Natural killer cell (primary cell): ENCODE results near the gene MYLK4. TPM values are rescaled to one million over a fixed set of nuclear protein-coding genes. Genes with fewer than 3 reads are reported as not detected.

Experiments
- ATAC-seq, 3 donors: fragments of 150-1000 bp in 2 of 3; fragments of 200-7000 bp in 1 of 3; cut with Tn5 transposase; 1 replicate in 1 of 3; 2 replicates in 2 of 3; pipeline ENCODE4 v1.10.0; 2021; ENCODE audit warnings: mild to moderate bottlenecking in 2 of 3, moderate library complexity in 2 of 3
- DNase-seq, 2 donors: peaks; one replicate each; pipeline versions ENCODE4 v3.0.0 to v3.0.0-alpha.2; 2013 to 2021; ENCODE audit warnings: mixed read lengths in 1 of 2
- H3K27ac ChIP-seq: one replicate; pipeline ENCODE4 v1.5.1; 2013; ENCODE audit warnings: mild to moderate bottlenecking, low read length
- H3K27me3 ChIP-seq: one replicate; pipeline ENCODE4 v1.6.1; 2013; ENCODE audit warnings: low read length; ENCODE audit not compliant: control insufficient read depth, insufficient read depth
- H3K36me3 ChIP-seq: one replicate; pipeline ENCODE4 v1.6.1; 2013; ENCODE audit warnings: low read length; ENCODE audit not compliant: control insufficient read depth, insufficient read depth
- H3K4me1 ChIP-seq: one replicate; pipeline ENCODE4 v1.6.1; 2013; ENCODE audit warnings: low read length; ENCODE audit not compliant: control insufficient read depth, insufficient read depth
- H3K4me3 ChIP-seq: one replicate; pipeline ENCODE4 v1.5.1; 2013; ENCODE audit warnings: low read length
- H3K9me3 ChIP-seq: one replicate; pipeline ENCODE4 v1.6.1; 2013; ENCODE audit warnings: low read length; ENCODE audit not compliant: control insufficient read depth, insufficient read depth
- H3K27ac Mint-ChIP-seq, 2 donors: one replicate each; pipeline ENCODE4 v1.8.0; 2022; ENCODE audit warnings: mild to moderate bottlenecking in 2 of 2, mixed read lengths in 2 of 2, moderate library complexity in 1 of 2
- H3K27me3 Mint-ChIP-seq, 2 donors: one replicate each; pipeline ENCODE4 v1.8.0; 2022; ENCODE audit warnings: low read depth in 2 of 2, mixed read lengths in 2 of 2
- H3K36me3 Mint-ChIP-seq: one replicate; pipeline ENCODE4 v1.8.0; 2022; ENCODE audit warnings: mixed read lengths
- H3K4me1 Mint-ChIP-seq, 2 donors: one replicate each; pipeline ENCODE4 v1.8.0; 2022; ENCODE audit warnings: mixed read lengths in 2 of 2
- H3K4me3 Mint-ChIP-seq: one replicate; pipeline ENCODE4 v1.8.0; 2022; ENCODE audit warnings: mild to moderate bottlenecking, moderate library complexity, mixed read lengths
- H3K9me3 Mint-ChIP-seq, 2 donors: one replicate each; pipeline ENCODE4 v1.8.0; 2022; ENCODE audit warnings: mixed read lengths in 2 of 2
- WGBS: methylation state at CpG from one replicate; pipeline ENCODE4 v1.1.7; 2013; ENCODE audit warnings: missing lambda C conversion rate; ENCODE audit not compliant: insufficient coverage; 5-methylcytosine and 5-hydroxymethylcytosine counted together
- intact Hi-C: fragments of 100-400 bp; cut with micrococcal nuclease; formaldehyde crosslinking; loops from one replicate; pipeline ENCODE4 v1.14.2; 2022
- total RNA-seq, 4 donors: library from RNA; stranded (reverse); fragments of 120-200 nt in 1 of 4; gene quantifications; one replicate each; pipeline versions ENCODE4 v1.2.3 to v1.2.4, GENCODE V29; 2013 to 2022
- TF ChIP-seq, protein P1 (sequence below): fragments of 200-600 bp; IDR thresholded peaks from one replicate; pipeline ENCODE4 v1.8.0; 2022; ENCODE audit warnings: antibody characterized with exemption

The MYLK4 gene
- total RNA-seq, 3 donors from 2014 or later (not counting 1 experiment from before 2014, with no cell fraction given), result 0.45 to 1.1 (median 0.88) TPM

DNA sequence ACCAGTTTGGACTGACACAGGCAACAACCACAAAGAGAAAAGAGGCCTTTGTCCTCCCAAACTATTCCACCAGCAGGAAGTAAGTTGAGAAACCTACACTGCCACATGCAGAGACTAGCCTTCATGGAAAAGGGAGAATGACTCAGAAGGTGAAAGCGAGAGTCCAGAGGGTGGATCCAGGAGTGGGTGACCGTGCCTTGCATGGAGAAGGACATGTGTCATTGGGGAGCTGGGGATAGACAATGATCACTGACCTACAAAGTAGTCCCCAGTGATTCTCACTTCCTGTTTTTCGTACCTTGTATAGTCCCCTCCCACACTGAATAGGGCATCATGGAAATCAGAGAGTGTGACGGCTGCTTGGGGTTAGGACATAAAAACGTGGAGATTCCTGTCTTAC, 91.9 kb downstream of the MYLK4 start:
- H3K4me1 ChIP-seq, result no peaks in the 10 kb centered on the region
- H3K27me3 ChIP-seq, result no peaks in the 10 kb centered on the region
- DNase-seq (no peak), ATAC-seq (no peak)
- Mint-ChIP-seq H3K27me3 (peaks cover 2 to 7% of the 10 kb centered on the region in 2 donors), H3K4me3 (no peak overlapping the region), H3K36me3 (no peaks in the 10 kb centered on the region), H3K9me3 (no peaks in the 10 kb centered on the region), H3K27ac (no peak overlapping the region), H3K4me1 (peaks cover 0 to 6% of the 10 kb centered on the region in 2 donors)
- no peak overlapping the region for H3K27ac ChIP-seq
- no peak overlapping the region for H3K4me3 ChIP-seq
- H3K36me3 ChIP-seq, result no peaks in the 10 kb centered on the region
- no peaks in the 10 kb centered on the region for H3K9me3 ChIP-seq
- TF ChIP-seq, protein P1, sequence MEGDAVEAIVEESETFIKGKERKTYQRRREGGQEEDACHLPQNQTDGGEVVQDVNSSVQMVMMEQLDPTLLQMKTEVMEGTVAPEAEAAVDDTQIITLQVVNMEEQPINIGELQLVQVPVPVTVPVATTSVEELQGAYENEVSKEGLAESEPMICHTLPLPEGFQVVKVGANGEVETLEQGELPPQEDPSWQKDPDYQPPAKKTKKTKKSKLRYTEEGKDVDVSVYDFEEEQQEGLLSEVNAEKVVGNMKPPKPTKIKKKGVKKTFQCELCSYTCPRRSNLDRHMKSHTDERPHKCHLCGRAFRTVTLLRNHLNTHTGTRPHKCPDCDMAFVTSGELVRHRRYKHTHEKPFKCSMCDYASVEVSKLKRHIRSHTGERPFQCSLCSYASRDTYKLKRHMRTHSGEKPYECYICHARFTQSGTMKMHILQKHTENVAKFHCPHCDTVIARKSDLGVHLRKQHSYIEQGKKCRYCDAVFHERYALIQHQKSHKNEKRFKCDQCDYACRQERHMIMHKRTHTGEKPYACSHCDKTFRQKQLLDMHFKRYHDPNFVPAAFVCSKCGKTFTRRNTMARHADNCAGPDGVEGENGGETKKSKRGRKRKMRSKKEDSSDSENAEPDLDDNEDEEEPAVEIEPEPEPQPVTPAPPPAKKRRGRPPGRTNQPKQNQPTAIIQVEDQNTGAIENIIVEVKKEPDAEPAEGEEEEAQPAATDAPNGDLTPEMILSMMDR, result no peak
- WGBS, result 67% methylated on average over 5 of the region's 5 CpGs
- intact Hi-C loops, result no loop called here

GRCh38 chr6:2656460-2657079, 94.2 kb downstream of the MYLK4 start:
- no peaks in the 10 kb centered on the region for H3K27me3 ChIP-seq
- no peak overlapping the region for H3K27ac ChIP-seq
- Mint-ChIP-seq H3K27me3 (peaks cover 16 to 26% of the 10 kb centered on the region in 2 donors), H3K27ac (no peak overlapping the region), H3K9me3 (peaks cover 0 to 4% of the 10 kb centered on the region in 2 donors), H3K4me1 (no peaks in the 10 kb centered on the region), H3K36me3 (no peaks in the 10 kb centered on the region), H3K4me3 (no peak overlapping the region)
- no peaks in the 10 kb centered on the region for H3K4me1 ChIP-seq
- DNase-seq (no peak), ATAC-seq (no peak)
- H3K36me3 ChIP-seq, result no peaks in the 10 kb centered on the region
- H3K9me3 ChIP-seq, result no peaks in the 10 kb centered on the region
- H3K4me3 ChIP-seq, result no peak overlapping the region
- 62% methylated on average over 5 of the region's 5 CpGs for WGBS
- TF ChIP-seq, protein P1, result no peak
- intact Hi-C loops, result no loop called here

GRCh38 chr6:2655844-2656433, 94.8 kb downstream of the MYLK4 start:
- Mint-ChIP-seq H3K4me3 (no peak overlapping the region), H3K4me1 (no peaks in the 10 kb centered on the region), H3K9me3 (peaks cover 0 to 4% of the 10 kb centered on the region in 2 donors), H3K27ac (no peak overlapping the region), H3K27me3 (peaks cover 16 to 26% of the 10 kb centered on the region in 2 donors), H3K36me3 (no peaks in the 10 kb centered on the region)
- no peak overlapping the region for H3K27ac ChIP-seq
- DNase-seq (no peak), ATAC-seq (no peak)
- TF ChIP-seq, protein P1, result no peak
- H3K36me3 ChIP-seq, result no peaks in the 10 kb centered on the region
- H3K4me3 ChIP-seq, result no peak overlapping the region
- WGBS, result 97% methylated on average over 3 of the region's 3 CpGs
- no peaks in the 10 kb centered on the region for H3K4me1 ChIP-seq
- H3K27me3 ChIP-seq, result peaks cover 2% of the 10 kb centered on the region
- intact Hi-C loops, result no loop called here
- no peaks in the 10 kb centered on the region for H3K9me3 ChIP-seq
